ENCODE results near the gene SAP130. TPM values are rescaled to one million over a fixed set of nuclear protein-coding genes. Genes with fewer than 3 reads are reported as not detected.

Gene SAP130
- total and polyA plus RNA-seq, 2 of the 4 experiments (the other 2 are of a cell fraction): 6.1 to 17.1 TPM

DNA sequence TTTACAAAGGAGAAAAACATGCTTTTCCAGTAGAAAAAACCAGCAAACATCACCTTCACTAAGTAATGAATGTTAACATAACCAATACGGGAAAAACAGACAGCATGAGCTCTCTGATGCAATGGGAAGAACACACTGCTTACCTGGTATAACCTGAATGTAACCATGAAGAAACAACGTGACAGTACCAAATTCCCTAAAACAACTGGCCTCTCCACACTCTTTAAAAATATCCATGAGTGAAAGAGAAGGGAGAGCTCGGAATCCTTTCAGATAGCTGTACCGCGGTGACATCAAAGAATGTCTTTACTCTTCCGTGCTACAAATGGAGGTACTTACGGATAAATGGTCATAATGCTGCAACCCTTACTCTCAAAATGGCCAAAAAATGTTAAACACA, 32.1 kb downstream of the SAP130 start:
- H2BK120ac ChIP-seq (ENCODE audit: low read depth, low read length): no peak overlapping the region
- 90% methylated on average over 2 of the region's 7 CpGs; no CpG with 5 or more reads in 1 of the 2 experiments for WGBS, 2 experiments (ENCODE audit: extremely low coverage in 2 of 2, insufficient read length in 1 of 2)
- H2BK20ac ChIP-seq (ENCODE audit: low read depth, low read length): no peak overlapping the region
- POLR2A ChIA-PET (ENCODE audit: unreplicated experiment): no interaction called here
- peaks cover 0 to 4% of the 10 kb centered on the region in 2 experiments; a peak in 1 of 4 replicates for H3K79me1 ChIP-seq (ENCODE audit: low read depth in 1 of 2, low read length in 2 of 2)
- H3K23ac ChIP-seq (ENCODE audit: low read depth, low read length): no peak overlapping the region
- no peak overlapping the region for H3K27ac ChIP-seq (ENCODE audit: insufficient read depth, low read length)
- no peak overlapping the region for H2AK5ac ChIP-seq (ENCODE audit: low read depth, low read length)
- no peaks in the 10 kb centered on the region for H3K27me3 ChIP-seq (ENCODE audit: control insufficient read depth, insufficient read depth, low read length)
- no peak overlapping the region for H4K5ac ChIP-seq (ENCODE audit: low read depth, low read length)
- no peak overlapping the region for H3K4ac ChIP-seq (ENCODE audit: low read depth, low read length)
- BruUV-seq (replicated peaks): no TSS peak
- H3K36me3 ChIP-seq (ENCODE audit: control insufficient read depth, insufficient read depth, low read length): peaks cover 40% of the 10 kb centered on the region
- H2BK5ac ChIP-seq (ENCODE audit: low read depth, low read length, poor library complexity, severe bottlenecking): no peak overlapping the region
- no peak overlapping the region for H3K4me3 ChIP-seq (ENCODE audit: insufficient read depth, low read depth, low read length)
- H3K9me3 ChIP-seq (ENCODE audit: control insufficient read depth, insufficient read depth, low read length): no peaks in the 10 kb centered on the region
- no peak for TF ChIP-seq CHD1 (IDR thresholded peaks at IDR 0.05; ENCODE audit: low read depth, low read length)
- no peak for TF ChIP-seq FOS (IDR thresholded peaks at IDR 0.05; ENCODE audit: low read depth, low read length)
- TF ChIP-seq, protein P1, sequence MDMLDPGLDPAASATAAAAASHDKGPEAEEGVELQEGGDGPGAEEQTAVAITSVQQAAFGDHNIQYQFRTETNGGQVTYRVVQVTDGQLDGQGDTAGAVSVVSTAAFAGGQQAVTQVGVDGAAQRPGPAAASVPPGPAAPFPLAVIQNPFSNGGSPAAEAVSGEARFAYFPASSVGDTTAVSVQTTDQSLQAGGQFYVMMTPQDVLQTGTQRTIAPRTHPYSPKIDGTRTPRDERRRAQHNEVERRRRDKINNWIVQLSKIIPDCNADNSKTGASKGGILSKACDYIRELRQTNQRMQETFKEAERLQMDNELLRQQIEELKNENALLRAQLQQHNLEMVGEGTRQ (IDR thresholded peaks at IDR 0.05; ENCODE audit: low read depth, low read length): no peak
- no peak for TF ChIP-seq RAD21 (IDR thresholded peaks at IDR 0.05; ENCODE audit: low read length)
- in situ Hi-C loops (cut with MboI; ENCODE audit: low sequenced_read_pairs): loop anchor here (25.0 kb wide), 1 partner anchor 708 kb away; the partner anchor contains the start of gene ERCC3
- H3K4me2 ChIP-seq (ENCODE audit: low read depth, low read length): no peak overlapping the region
- dilution Hi-C loops (cut with HindIII; ENCODE audit: low sequenced_read_pairs, unreplicated experiment): no loop called here
- no peak overlapping the region for H2AK9ac ChIP-seq (replicated peaks; ENCODE audit: low read depth, low read length, poor library complexity)
- H4K20me1 ChIP-seq (ENCODE audit: insufficient read depth, low read length): no peaks in the 10 kb centered on the region
- intact Hi-C loops (cut with micrococcal nuclease): no loop called here
- no peak overlapping the region for H4K8ac ChIP-seq (ENCODE audit: low read depth in 2 of 2, low read length in 2 of 2)
- CTCF ChIA-PET: no interaction called here
- H2BK15ac ChIP-seq (ENCODE audit: low read depth, low read length): no peak overlapping the region
- no peak overlapping the region for H4K91ac ChIP-seq (ENCODE audit: insufficient read depth, low read depth, low read length)
- H3K4me1 ChIP-seq (ENCODE audit: control insufficient read depth, insufficient read depth, low read length): no peaks in the 10 kb centered on the region
- no peaks in the 10 kb centered on the region for H3K9me1 ChIP-seq (ENCODE audit: insufficient read depth, low read length)
- DNase-seq (no peak), ATAC-seq (ENCODE audit: low read depth) (no peak)
- H2AFZ ChIP-seq (replicated peaks; ENCODE audit: low read length, poor library complexity): no peak overlapping the region
- no peak overlapping the region for H3K56ac ChIP-seq (ENCODE audit: extremely low read depth, insufficient read depth, low read length)
- H3K14ac ChIP-seq (replicated peaks; ENCODE audit: low read depth, low read length): no peak overlapping the region
- no peak overlapping the region for H3K18ac ChIP-seq (ENCODE audit: low read depth, low read length)
- no peak overlapping the region for H3K9ac ChIP-seq (ENCODE audit: low read depth, low read length)

Measured in IMR-90 (cell line).